GM18951 (cell line): Measurements from ENCODE around the gene TKT.

Experiments used
- POLR2A ChIP-seq: IDR thresholded peaks from 4 replicates; pipeline ENCODE4 v1.6.1; 2011; ENCODE audit warnings: mild to moderate bottlenecking; ENCODE audit not compliant: insufficient read length, insufficient read depth; ENCODE audit errors: extremely low read depth
- in situ Hi-C: fragments of 300-500 bp; cut with MboI; formaldehyde crosslinking; loops from one replicate; pipeline ENCODE4 v1.12.0; 2022; ENCODE audit warnings: low sequenced_read_pairs, mixed read lengths, inconsistent platforms; ENCODE audit not compliant: unreplicated experiment

The TKT gene

DNA sequence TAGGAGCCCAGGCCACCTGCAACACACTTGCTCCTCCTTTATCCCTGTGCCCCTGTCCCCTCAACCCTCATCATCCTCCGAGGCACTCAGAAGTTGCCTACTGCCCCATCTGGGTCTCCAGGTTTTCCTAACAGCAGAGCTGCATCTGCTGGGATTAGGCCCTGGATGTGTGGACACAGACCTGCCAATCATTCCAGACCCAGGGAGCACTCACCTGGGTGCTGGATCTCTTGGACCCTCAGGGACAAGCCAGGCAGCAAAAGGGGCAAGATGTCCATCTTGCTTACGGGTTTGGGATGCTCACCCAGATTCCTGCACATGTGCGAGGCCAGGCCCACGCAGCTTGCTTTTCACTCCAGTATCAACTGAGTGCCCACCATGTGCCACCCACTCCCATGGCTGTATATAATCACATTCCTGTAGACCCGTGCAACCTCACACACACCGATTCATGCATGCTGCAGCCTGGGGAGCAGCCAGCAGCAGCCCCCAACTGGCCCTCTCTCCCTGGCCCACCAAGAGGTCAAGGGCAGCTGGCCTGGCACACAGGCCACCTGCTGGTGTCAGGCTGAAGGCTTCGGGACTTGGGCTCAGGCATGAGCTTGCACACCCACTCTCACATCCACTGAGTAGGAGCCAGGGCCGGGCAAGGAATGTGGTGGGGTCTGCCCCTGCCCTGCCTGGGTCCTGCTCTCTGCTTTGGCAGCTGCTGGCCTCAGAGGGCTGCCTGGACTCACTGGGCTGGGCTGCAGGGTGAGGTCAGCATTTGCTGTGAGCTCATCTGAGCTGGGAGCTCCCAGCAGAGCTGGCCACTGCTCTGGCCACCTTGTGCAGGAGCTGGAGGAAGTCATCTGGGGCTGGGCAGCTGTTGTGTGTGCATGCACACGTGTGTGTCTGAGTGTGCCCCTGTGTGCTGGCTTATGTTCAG, 79.9 kb downstream of the TKT start:
- TF ChIP-seq POLR2A = no peak
- in situ Hi-C loops = no loop called here
